Breast epithelium (tissue), 4 donors: ENCODE results near the gene SIKE1. TPM values are rescaled to one million over a fixed set of nuclear protein-coding genes. Genes with fewer than 3 reads are reported as not detected.
A peak's percentile ranks its signal among the peaks of the same experiment; 100 is the strongest.
"Not testable (repeated sequence)": the region's sequence is repeated elsewhere in the genome, so short reads cannot be mapped to it uniquely, and the experiment has no call there.

Source experiments
- DNase-seq, 2 donors: peaks; one replicate each; pipeline ENCODE4 v3.0.0-alpha.2; 2019; ENCODE audit warnings: low spot score in 2 of 2
- H3K27ac ChIP-seq, 2 donors: fragments of 200-600 bp; sonication (generic) in 1 of 2; one replicate each; pipeline ENCODE4 v1.5.1; 2016 to 2019; ENCODE audit warnings: mild to moderate bottlenecking in 1 of 2
- H3K27me3 ChIP-seq, 2 donors: fragments of 200-600 bp; sonication (generic) in 1 of 2; one replicate each; pipeline versions ENCODE4 v1.5.1 to v1.6.0; 2017 to 2019; ENCODE audit warnings: control low read depth in 1 of 2, mild to moderate bottlenecking in 1 of 2
- H3K36me3 ChIP-seq: fragments of 200-600 bp; one replicate; pipeline ENCODE4 v1.5.1; 2019
- H3K4me1 ChIP-seq, 2 donors: fragments of 200-600 bp; sonication (generic); one replicate each; pipeline ENCODE4 v1.5.1; 2016 to 2019; ENCODE audit warnings: control low read depth in 1 of 2
- H3K4me3 ChIP-seq, 3 donors: fragments of 200-600 bp; sonication (generic); 1 replicate in 2 of 3; 2 replicates in 1 of 3; pipeline ENCODE4 v1.5.1; 2016 to 2019; ENCODE audit warnings: mild to moderate bottlenecking in 3 of 3, moderate library complexity in 2 of 3
- H3K9me3 ChIP-seq, 2 donors: fragments of 200-600 bp; sonication (generic) in 1 of 2; one replicate each; pipeline ENCODE4 v1.5.1; 2016 to 2019; ENCODE audit warnings: control low read depth in 1 of 2
- CTCF ChIP-seq, 3 donors: fragments of 450-650 bp; IDR thresholded peaks; one replicate each; pipeline ENCODE4 v1.5.1; 2016 to 2017; ENCODE audit warnings: antibody characterized with exemption in 3 of 3, mild to moderate bottlenecking in 3 of 3, moderate library complexity in 3 of 3
- POLR2A ChIP-seq: fragments of 450-650 bp; IDR thresholded peaks from one replicate; pipeline ENCODE4 v1.6.1; 2016; ENCODE audit warnings: antibody characterized with exemption, mild to moderate bottlenecking, moderate library complexity
- POLR2AphosphoS5 ChIP-seq, 3 donors: sonication (generic); formaldehyde crosslinking; IDR thresholded peaks; one replicate each; pipeline ENCODE4 v1.6.1; 2017; ENCODE audit warnings: antibody characterized with exemption in 3 of 3
- intact Hi-C: fragments of 100-400 bp; cut with DNase I; formaldehyde crosslinking; loops from one replicate; pipeline ENCODE4 v1.15.1; 2023; ENCODE audit warnings: low total_unique reads
- total RNA-seq, 3 donors: library from RNA; depleted of rRNA; stranded (reverse); fragments of >200 nt; gene quantifications; one replicate each; pipeline ENCODE4 v1.1.0, GENCODE V29; 2016

The SIKE1 gene
- total RNA-seq, 3 donors from 2014 or later: 31.6 to 41.0 (median 32.3) TPM

- Histone ChIP-seq H3K4me1 (no peaks in the 10 kb centered on the region), H3K4me3 (peak overlapping the region; percentile 78 to 96 (median 85)), H3K27me3 (no peaks in the 10 kb centered on the region), H3K9me3 (no peaks in the 10 kb centered on the region), H3K27ac (peak overlapping the region; percentile 88 to 98), H3K36me3 (no peaks in the 10 kb centered on the region)
- TF ChIP-seq POLR2A: no peak
- TF ChIP-seq POLR2AphosphoS5 (IDR thresholded peaks at IDR 0.05): no peak
- intact Hi-C loops: no loop called here
- no peak for DNase-seq
Observed at GRCh38 chr1:114779722-114780121, 763 bp downstream of the SIKE1 start.

- H3K9me3 ChIP-seq, H3K4me3 ChIP-seq, H3K27ac ChIP-seq, DNase-seq, intact Hi-C loops, H3K36me3 ChIP-seq, H3K27me3 ChIP-seq, H3K4me1 ChIP-seq: not testable (repeated sequence)
Observed at GRCh38 chr1:114776726-114777125, 3.8 kb downstream of the SIKE1 start.

GRCh38 chr1:114771992-114772391 lies 8.5 kb downstream of the SIKE1 start:
- no peaks in the 10 kb centered on the region for H3K27me3 ChIP-seq
- no peaks in the 10 kb centered on the region for H3K36me3 ChIP-seq
- H3K27ac ChIP-seq: no peak overlapping the region
- H3K4me1 ChIP-seq: no peaks in the 10 kb centered on the region
- no peak overlapping the region for H3K4me3 ChIP-seq
- TF ChIP-seq POLR2A (no peak), POLR2AphosphoS5 (IDR thresholded peaks at IDR 0.05) (no peak), CTCF (IDR thresholded peaks at IDR 0.05) (no peak)
- DNase-seq: no peak
- no peaks in the 10 kb centered on the region for H3K9me3 ChIP-seq
- intact Hi-C loops: no loop called here

- Histone ChIP-seq H3K9me3 (no peaks in the 10 kb centered on the region), H3K27ac (no peak overlapping the region), H3K36me3 (no peaks in the 10 kb centered on the region), H3K27me3 (no peaks in the 10 kb centered on the region), H3K4me1 (no peaks in the 10 kb centered on the region), H3K4me3 (no peak overlapping the region)
- no peak for DNase-seq
- intact Hi-C loops: no loop called here
- no peak for TF ChIP-seq POLR2A
- no peak for TF ChIP-seq POLR2AphosphoS5 (IDR thresholded peaks at IDR 0.05)
Observed at GRCh38 chr1:114770989-114771388, 9.5 kb downstream of the SIKE1 start.

GRCh38 chr1:114764689-114765088 lies 15.8 kb downstream of the SIKE1 start:
- Histone ChIP-seq H3K36me3 (no peaks in the 10 kb centered on the region), H3K27ac (no peak overlapping the region), H3K9me3 (no peaks in the 10 kb centered on the region), H3K4me3 (no peak overlapping the region), H3K4me1 (no peaks in the 10 kb centered on the region), H3K27me3 (no peaks in the 10 kb centered on the region)
- intact Hi-C loops: no loop called here
- DNase-seq: no peak
- TF ChIP-seq CTCF (IDR thresholded peaks at IDR 0.05): no peak
- TF ChIP-seq POLR2A: no peak
- TF ChIP-seq POLR2AphosphoS5 (IDR thresholded peaks at IDR 0.05): no peak

- Histone ChIP-seq H3K4me3 (peak overlapping the region; percentile 91 to 97 (median 96)), H3K36me3 (no peaks in the 10 kb centered on the region), H3K27ac (peak overlapping the region; percentile 100), H3K4me1 (peaks cover 0 to 11% of the 10 kb centered on the region in 2 donors), H3K27me3 (no peaks in the 10 kb centered on the region), H3K9me3 (no peaks in the 10 kb centered on the region)
- TF ChIP-seq POLR2A (no peak), CTCF (IDR thresholded peaks at IDR 0.05) (no peak), POLR2AphosphoS5 (IDR thresholded peaks at IDR 0.05) (no peak)
- intact Hi-C loops: no loop called here
- no peak for DNase-seq
Observed at GRCh38 chr1:114758256-114758832, 22.1 kb downstream of the SIKE1 start.
